AG10803 (cell line): Measurements from ENCODE around the gene BIN1.

Source experiments
- DNase-seq: peaks from one replicate; pipeline ENCODE4 v3.0.0; 2010; ENCODE audit warnings: low read depth
- H3K4me3 ChIP-seq: 2 replicates; pipeline ENCODE4 v1.5.1; 2011; ENCODE audit warnings: mild to moderate bottlenecking, low read length, control low read depth
- CTCF ChIP-seq: conservative IDR thresholded peaks from 2 replicates; pipeline ENCODE4 v1.5.1; 2011; ENCODE audit warnings: mild to moderate bottlenecking, low read length, control low read depth, inconsistent platforms

Gene BIN1

GRCh38 chr2:127068351-127068741, 38.6 kb downstream of the BIN1 start:
- no peak for DNase-seq
- no peak for TF ChIP-seq CTCF
- no peak overlapping the region for H3K4me3 ChIP-seq

DNA sequence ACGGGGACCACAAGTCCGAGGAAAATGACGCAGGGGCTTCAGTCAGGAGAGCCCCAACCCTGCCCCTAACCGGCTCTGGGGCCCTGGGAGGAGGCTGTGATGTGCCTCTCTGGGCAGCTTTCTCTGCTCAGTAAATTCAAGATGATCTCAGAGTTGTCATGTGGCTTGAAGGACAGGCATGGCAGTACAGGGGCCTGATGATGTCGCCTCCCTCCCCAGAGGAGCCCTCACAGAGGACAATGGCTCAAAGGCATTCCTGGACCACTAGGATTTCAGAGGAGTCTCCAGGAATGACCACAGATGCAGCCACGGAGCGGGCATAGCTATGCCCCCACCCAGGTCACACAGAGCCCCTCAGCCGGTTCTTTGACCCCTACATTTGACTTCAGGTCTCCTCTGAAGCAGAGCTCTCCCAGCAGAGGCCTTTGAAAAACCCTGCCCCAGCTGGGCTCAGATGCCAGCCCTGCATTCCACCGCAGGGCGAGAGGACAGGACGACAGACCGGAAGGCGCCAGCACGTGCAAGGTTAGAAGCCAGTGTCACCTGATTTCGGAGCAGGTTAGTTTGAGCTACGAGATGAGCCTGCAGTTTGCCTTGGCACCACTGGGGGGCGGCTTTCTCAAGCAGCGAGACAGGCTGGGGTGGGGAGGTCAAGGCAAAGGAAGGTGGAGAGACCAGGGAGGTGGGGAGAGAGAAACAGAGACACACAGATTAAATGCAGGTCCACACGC, 39.2 kb downstream of the BIN1 start:
- TF ChIP-seq CTCF: peak; percentile 81
- peak; percentile 47 for DNase-seq
- no peak overlapping the region for H3K4me3 ChIP-seq

DNA sequence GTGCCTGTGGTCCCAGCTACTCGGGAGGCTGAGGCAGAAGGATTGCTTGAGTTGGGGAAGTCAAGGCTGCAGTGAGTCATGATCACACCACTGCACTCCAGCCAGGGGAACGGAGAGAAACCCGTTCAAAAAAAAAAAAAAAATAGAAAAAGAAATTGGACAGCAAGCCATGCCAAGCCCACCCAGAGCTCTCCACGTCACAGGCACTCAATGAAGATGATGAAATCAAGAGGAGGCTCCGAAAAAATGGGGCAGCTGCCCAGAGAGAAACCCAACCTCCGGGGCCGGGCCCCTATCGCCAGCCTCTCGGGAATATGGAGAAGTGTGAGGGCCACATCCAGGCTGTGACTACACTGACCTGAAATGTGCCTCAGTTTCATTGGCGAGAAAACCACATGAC, 40.0 kb downstream of the BIN1 start:
- DNase-seq: peak; percentile 84
- H3K4me3 ChIP-seq: no peak overlapping the region
- no peak for TF ChIP-seq CTCF

GRCh38 chr2:127065940-127066318, 41.0 kb downstream of the BIN1 start:
- no peak for TF ChIP-seq CTCF
- DNase-seq: no peak
- H3K4me3 ChIP-seq: no peak overlapping the region

- no peak for TF ChIP-seq CTCF
- DNase-seq: no peak
- H3K4me3 ChIP-seq: no peak overlapping the region
Measured at GRCh38 chr2:127065299-127065939, 41.5 kb downstream of the BIN1 start.

DNA sequence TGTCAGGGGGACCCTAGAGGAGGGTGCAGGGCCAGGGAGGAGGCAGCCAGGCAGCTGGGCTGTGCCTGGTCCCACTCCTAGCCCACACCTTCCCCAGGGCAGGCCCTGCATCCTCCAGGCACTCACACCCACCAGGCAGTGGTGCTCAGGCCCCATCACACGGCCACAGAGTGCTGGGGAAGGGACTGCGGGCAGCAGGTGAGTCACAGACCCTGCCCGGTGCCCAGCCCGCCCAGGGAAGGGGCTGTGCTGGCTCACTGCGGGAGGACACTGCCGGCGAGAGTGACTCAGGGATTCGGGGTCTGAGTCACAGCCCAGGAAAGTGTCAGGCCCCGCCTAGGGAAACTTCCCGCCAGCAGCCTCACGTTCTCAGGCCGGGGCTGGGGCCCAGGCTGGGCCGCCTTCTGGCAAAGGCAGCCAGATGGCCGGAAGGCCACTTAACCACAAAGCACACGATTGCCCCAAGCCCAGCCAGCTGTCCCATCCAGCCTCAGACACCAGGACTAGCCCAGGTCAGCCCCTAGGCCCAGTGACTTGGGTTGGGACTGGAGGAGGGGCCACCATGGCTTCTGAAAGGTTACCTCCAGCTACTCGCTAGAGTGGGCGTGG, 42.2 kb downstream of the BIN1 start:
- peak overlapping the region; percentile 20; the same call in 1 of the 2 replicates for H3K4me3 ChIP-seq
- TF ChIP-seq CTCF: peak; percentile 26
- peak; percentile 95 for DNase-seq
